Hepatocyte (in vitro differentiated cells): ENCODE results near the gene ZNF763. TPM values are rescaled to one million over a fixed set of nuclear protein-coding genes. Genes with fewer than 3 reads are reported as not detected.

ENCODE experiments used
- DNase-seq: peaks from one replicate; pipeline ENCODE4 v3.0.0-alpha.2; 2016; ENCODE audit warnings: low spot score
- H2AFZ ChIP-seq: fragments of 200-600 bp; sonication (generic); 2 replicates; pipeline ENCODE4 v1.6.0; 2016; ENCODE audit warnings: antibody characterized with exemption, mild to moderate bottlenecking
- H3K27ac ChIP-seq: fragments of 200-600 bp; sonication (generic); 2 replicates; pipeline ENCODE4 v1.5.1; 2016; ENCODE audit warnings: mild to moderate bottlenecking
- H3K27me3 ChIP-seq: fragments of 200-600 bp; sonication (generic); 2 replicates; pipeline ENCODE4 v1.6.1; 2016
- H3K36me3 ChIP-seq: fragments of 200-600 bp; sonication (generic); replicated peaks from 2 replicates; pipeline ENCODE4 v1.5.1; 2016; ENCODE audit warnings: low read depth; ENCODE audit not compliant: insufficient read depth
- H3K4me1 ChIP-seq: fragments of 200-600 bp; sonication (generic); 2 replicates; pipeline ENCODE4 v1.5.1; 2016; ENCODE audit warnings: mild to moderate bottlenecking, moderate library complexity; ENCODE audit not compliant: insufficient read depth
- H3K4me2 ChIP-seq: fragments of 200-600 bp; sonication (generic); 2 replicates; pipeline ENCODE4 v1.6.0; 2016
- H3K4me3 ChIP-seq: fragments of 200-600 bp; sonication (generic); 2 replicates; pipeline ENCODE4 v1.5.1; 2016; ENCODE audit warnings: mild to moderate bottlenecking
- H3K79me2 ChIP-seq: fragments of 200-600 bp; sonication (generic); 2 replicates; pipeline ENCODE4 v1.6.0; 2017; ENCODE audit warnings: mild to moderate bottlenecking
- H3K9me2 ChIP-seq: fragments of 200-600 bp; sonication (generic); replicated peaks from 2 replicates; pipeline ENCODE4 v1.6.0; 2017; ENCODE audit warnings: mild to moderate bottlenecking; ENCODE audit not compliant: insufficient read depth
- H3K9me3 ChIP-seq: fragments of 200-600 bp; sonication (generic); 2 replicates; pipeline ENCODE4 v1.5.1; 2016; ENCODE audit warnings: low read depth, mild to moderate bottlenecking
- H4K20me1 ChIP-seq: fragments of 200-600 bp; sonication (generic); 2 replicates; pipeline ENCODE4 v1.6.0; 2016; ENCODE audit warnings: mild to moderate bottlenecking; ENCODE audit not compliant: insufficient read depth, poor library complexity, severe bottlenecking
- EZH2 ChIP-seq: fragments of 200-600 bp; sonication (generic); IDR thresholded peaks from 2 replicates; pipeline ENCODE4 v1.6.1; 2016; ENCODE audit warnings: antibody characterized with exemption, mild to moderate bottlenecking, borderline replicate concordance
- EZH2phosphoT487 ChIP-seq: fragments of 200-600 bp; sonication (generic); IDR thresholded peaks from one replicate; pipeline ENCODE4 v1.6.1; 2018; ENCODE audit warnings: antibody characterized with exemption, mild to moderate bottlenecking, low read depth, moderate library complexity; ENCODE audit not compliant: unreplicated experiment, severe bottlenecking
- WGBS: methylation state at CpG from one replicate; pipeline ENCODE4 v1.1.6; 2016; ENCODE audit warnings: low lambda C conversion rate; ENCODE audit errors: missing lambda C conversion rate; 5-methylcytosine and 5-hydroxymethylcytosine counted together
- polyA plus RNA-seq: library from polyadenylated mRNA; unstranded; fragments of >200 nt; fragmentation: Nextera tagmentation; extraction: Ambion mirVana; gene quantifications from 2 replicates; pipeline ENCODE4 v1.2.1, GENCODE V29; 2016
- total RNA-seq: library from RNA; depleted of rRNA; stranded (reverse); fragments of >200 nt; gene quantifications from 2 replicates; pipeline ENCODE4 v1.2.3, GENCODE V29; 2014
- TF ChIP-seq, protein P1 (sequence below): fragments of 200-600 bp; sonication (generic); IDR thresholded peaks from 2 replicates; pipeline ENCODE4 v1.5.1; 2016; ENCODE audit warnings: antibody characterized with exemption, mild to moderate bottlenecking; ENCODE audit not compliant: poor library complexity

Gene ZNF763
- total and polyA plus RNA-seq, 2 experiments from 2014 or later = 1.7 to 2.8 TPM

DNA sequence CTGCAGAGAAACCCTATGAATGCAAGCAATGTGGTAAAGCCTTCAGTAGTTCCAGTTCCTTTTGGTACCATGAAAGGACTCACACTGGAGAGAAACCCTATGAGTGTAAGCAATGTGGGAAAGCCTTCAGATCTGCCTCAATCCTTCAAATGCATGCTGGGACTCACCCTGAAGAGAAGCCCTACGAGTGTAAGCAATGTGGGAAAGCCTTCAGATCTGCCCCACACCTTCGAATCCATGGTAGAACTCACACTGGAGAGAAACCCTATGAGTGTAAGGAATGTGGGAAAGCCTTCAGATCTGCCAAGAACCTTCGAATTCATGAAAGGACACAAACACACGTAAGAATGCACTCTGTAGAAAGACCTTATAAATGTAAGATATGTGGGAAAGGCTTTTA lies 14.7 kb downstream of the ZNF763 start:
- H3K4me2 ChIP-seq = no peak overlapping the region
- no peak overlapping the region for H2AFZ ChIP-seq
- H3K36me3 ChIP-seq = peaks cover 3% of the 10 kb centered on the region
- TF ChIP-seq EZH2 (no peak), EZH2phosphoT487 (no peak)
- TF ChIP-seq, protein P1, sequence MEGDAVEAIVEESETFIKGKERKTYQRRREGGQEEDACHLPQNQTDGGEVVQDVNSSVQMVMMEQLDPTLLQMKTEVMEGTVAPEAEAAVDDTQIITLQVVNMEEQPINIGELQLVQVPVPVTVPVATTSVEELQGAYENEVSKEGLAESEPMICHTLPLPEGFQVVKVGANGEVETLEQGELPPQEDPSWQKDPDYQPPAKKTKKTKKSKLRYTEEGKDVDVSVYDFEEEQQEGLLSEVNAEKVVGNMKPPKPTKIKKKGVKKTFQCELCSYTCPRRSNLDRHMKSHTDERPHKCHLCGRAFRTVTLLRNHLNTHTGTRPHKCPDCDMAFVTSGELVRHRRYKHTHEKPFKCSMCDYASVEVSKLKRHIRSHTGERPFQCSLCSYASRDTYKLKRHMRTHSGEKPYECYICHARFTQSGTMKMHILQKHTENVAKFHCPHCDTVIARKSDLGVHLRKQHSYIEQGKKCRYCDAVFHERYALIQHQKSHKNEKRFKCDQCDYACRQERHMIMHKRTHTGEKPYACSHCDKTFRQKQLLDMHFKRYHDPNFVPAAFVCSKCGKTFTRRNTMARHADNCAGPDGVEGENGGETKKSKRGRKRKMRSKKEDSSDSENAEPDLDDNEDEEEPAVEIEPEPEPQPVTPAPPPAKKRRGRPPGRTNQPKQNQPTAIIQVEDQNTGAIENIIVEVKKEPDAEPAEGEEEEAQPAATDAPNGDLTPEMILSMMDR = no peak
- no peak for DNase-seq
- WGBS = 95% methylated on average over 4 of the region's 4 CpGs
- no peaks in the 10 kb centered on the region for H3K4me1 ChIP-seq
- no peaks in the 10 kb centered on the region for H4K20me1 ChIP-seq
- H3K27ac ChIP-seq = no peak overlapping the region
- no peaks in the 10 kb centered on the region for H3K79me2 ChIP-seq
- no peaks in the 10 kb centered on the region for H3K9me2 ChIP-seq
- H3K4me3 ChIP-seq = no peak overlapping the region
- no peaks in the 10 kb centered on the region for H3K27me3 ChIP-seq
- peaks cover 55% of the 10 kb centered on the region for H3K9me3 ChIP-seq

- Histone ChIP-seq H3K36me3 (peaks cover 3% of the 10 kb centered on the region), H3K9me2 (no peaks in the 10 kb centered on the region), H2AFZ (no peak overlapping the region), H3K4me1 (no peaks in the 10 kb centered on the region), H3K4me2 (no peak overlapping the region), H3K4me3 (no peak overlapping the region), H3K27ac (no peak overlapping the region), H3K9me3 (peaks cover 42% of the 10 kb centered on the region), H3K27me3 (no peaks in the 10 kb centered on the region), H4K20me1 (no peaks in the 10 kb centered on the region), H3K79me2 (no peaks in the 10 kb centered on the region)
- TF ChIP-seq, protein P1 = no peak
- no peak for TF ChIP-seq EZH2
- 89% methylated on average over 4 of the region's 4 CpGs for WGBS
- DNase-seq = no peak
These were observed 17.7 kb downstream of the ZNF763 start for GRCh38 chr19:11982526-11982925.

- WGBS = 32% methylated on average over 5 of the region's 5 CpGs
- Histone ChIP-seq H3K79me2 (peaks cover 9% of the 10 kb centered on the region), H3K9me3 (peaks cover 24% of the 10 kb centered on the region), H3K9me2 (no peaks in the 10 kb centered on the region), H3K27ac (no peak overlapping the region), H4K20me1 (no peaks in the 10 kb centered on the region), H2AFZ (no peak overlapping the region), H3K4me3 (no peak overlapping the region), H3K4me2 (no peak overlapping the region), H3K36me3 (peaks cover under 1% of the 10 kb centered on the region), H3K27me3 (no peaks in the 10 kb centered on the region), H3K4me1 (no peaks in the 10 kb centered on the region)
- DNase-seq = no peak
- TF ChIP-seq EZH2 = no peak
- no peak for TF ChIP-seq EZH2phosphoT487
These were observed 20.1 kb downstream of the ZNF763 start for GRCh38 chr19:11984986-11985385.

GRCh38 chr19:11986754-11987153 lies 21.9 kb downstream of the ZNF763 start:
- Histone ChIP-seq H3K27ac (no peak overlapping the region), H3K27me3 (no peaks in the 10 kb centered on the region), H3K4me1 (no peaks in the 10 kb centered on the region), H3K9me3 (peaks cover 6% of the 10 kb centered on the region), H3K4me3 (no peak overlapping the region), H3K36me3 (no peaks in the 10 kb centered on the region), H3K79me2 (peaks cover 23% of the 10 kb centered on the region), H3K4me2 (peak overlapping the region; percentile 76), H2AFZ (no peak overlapping the region), H3K9me2 (no peaks in the 10 kb centered on the region), H4K20me1 (no peaks in the 10 kb centered on the region)
- DNase-seq = no peak
- no peak for TF ChIP-seq EZH2phosphoT487
- TF ChIP-seq EZH2 = no peak
- TF ChIP-seq, protein P1 = no peak
- WGBS = 94% methylated on average over 17 of the region's 17 CpGs
